Epithelial cell of proximal tubule (primary cell): Measurements from ENCODE around the gene MEGF11. TPM values are rescaled to one million over a fixed set of nuclear protein-coding genes. Genes with fewer than 3 reads are reported as not detected.

ENCODE experiments used
- DNase-seq: peaks from one replicate; pipeline ENCODE4 v3.0.0-alpha.2; 2011; ENCODE audit warnings: low read depth
- H3K4me3 ChIP-seq: 2 replicates; pipeline ENCODE4 v1.5.1; 2011; ENCODE audit warnings: low read depth, mild to moderate bottlenecking, low read length
- CTCF ChIP-seq: conservative IDR thresholded peaks from 2 replicates; pipeline ENCODE4 v1.5.1; 2012; ENCODE audit warnings: low read depth, mild to moderate bottlenecking, low read length
- total RNA-seq: library from RNA; depleted of rRNA; stranded (reverse); fragments of >200 nt; gene quantifications from 2 replicates; pipeline ENCODE4 v1.2.3, GENCODE V29; 2015

The MEGF11 gene
- total RNA-seq, 1 donor from 2014 or later, result 3.7 TPM

GRCh38 chr15:66053991-66054390, 199.6 kb downstream of the MEGF11 start:
- no peak for DNase-seq
- H3K4me3 ChIP-seq, result no peak overlapping the region
- TF ChIP-seq CTCF, result no peak

- TF ChIP-seq CTCF, result no peak
- no peak for DNase-seq
- H3K4me3 ChIP-seq, result no peak overlapping the region
Measured at GRCh38 chr15:66051833-66052232, 201.7 kb downstream of the MEGF11 start.

- DNase-seq, result no peak
- TF ChIP-seq CTCF, result no peak
Measured at GRCh38 chr15:66050264-66050663, 203.3 kb downstream of the MEGF11 start.

GRCh38 chr15:66049353-66049752, 204.2 kb downstream of the MEGF11 start:
- no peak for DNase-seq
- H3K4me3 ChIP-seq, result no peak overlapping the region
- no peak for TF ChIP-seq CTCF

More at GRCh38 chr15:66050264-66050663, 203.3 kb downstream of the MEGF11 start:
- H3K4me3 ChIP-seq, result no peak overlapping the region

- no peak for DNase-seq
- no peak overlapping the region for H3K4me3 ChIP-seq
- no peak for TF ChIP-seq CTCF
Measured at GRCh38 chr15:66047321-66048024, 206.1 kb downstream of the MEGF11 start.

- DNase-seq, result no peak
- no peak overlapping the region for H3K4me3 ChIP-seq
- TF ChIP-seq CTCF, result peak; percentile 28
Measured at GRCh38 chr15:66046751-66047150, 206.8 kb downstream of the MEGF11 start.

- H3K4me3 ChIP-seq, result no peak overlapping the region
- no peak for TF ChIP-seq CTCF
- no peak for DNase-seq
Measured at GRCh38 chr15:66046326-66046725, 207.2 kb downstream of the MEGF11 start.
